ENCODE data around the gene USH1G.

Gene USH1G

DNA sequence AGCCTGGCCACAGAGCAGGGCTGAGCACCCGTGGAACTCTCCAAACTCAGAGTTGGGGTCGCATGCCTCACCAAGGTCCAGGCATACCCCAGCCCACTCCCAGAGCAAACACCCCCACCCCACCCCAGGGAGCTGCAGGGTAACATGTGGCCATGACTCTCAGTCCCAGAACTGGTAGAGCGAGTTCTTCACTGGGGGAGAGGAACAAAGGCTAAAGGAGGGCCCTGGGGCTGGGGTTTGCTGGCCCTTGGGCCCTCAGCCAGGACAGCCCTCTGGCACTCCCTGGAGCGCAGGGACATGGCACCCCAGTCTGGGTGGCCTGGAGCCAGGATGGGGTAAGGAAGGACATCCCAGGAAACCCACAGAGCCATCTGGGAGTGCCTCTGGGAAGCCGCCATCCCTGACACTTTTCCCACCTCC, 45.3 kb upstream of the USH1G start:
- H3K36me3 Mint-ChIP-seq (ENCODE audit: low read depth) = no peaks in the 10 kb centered on the region
- H3K27ac Mint-ChIP-seq = no peak overlapping the region
- H3K27me3 Mint-ChIP-seq (ENCODE audit: low read depth, poor library complexity) = peaks cover 67% of the 10 kb centered on the region
- H3K4me3 Mint-ChIP-seq = no peak overlapping the region
- H3K9me3 Mint-ChIP-seq = no peaks in the 10 kb centered on the region
- H3K4me1 Mint-ChIP-seq = peaks cover 6% of the 10 kb centered on the region
- no peak for DNase-seq
- TF ChIP-seq, protein P1, sequence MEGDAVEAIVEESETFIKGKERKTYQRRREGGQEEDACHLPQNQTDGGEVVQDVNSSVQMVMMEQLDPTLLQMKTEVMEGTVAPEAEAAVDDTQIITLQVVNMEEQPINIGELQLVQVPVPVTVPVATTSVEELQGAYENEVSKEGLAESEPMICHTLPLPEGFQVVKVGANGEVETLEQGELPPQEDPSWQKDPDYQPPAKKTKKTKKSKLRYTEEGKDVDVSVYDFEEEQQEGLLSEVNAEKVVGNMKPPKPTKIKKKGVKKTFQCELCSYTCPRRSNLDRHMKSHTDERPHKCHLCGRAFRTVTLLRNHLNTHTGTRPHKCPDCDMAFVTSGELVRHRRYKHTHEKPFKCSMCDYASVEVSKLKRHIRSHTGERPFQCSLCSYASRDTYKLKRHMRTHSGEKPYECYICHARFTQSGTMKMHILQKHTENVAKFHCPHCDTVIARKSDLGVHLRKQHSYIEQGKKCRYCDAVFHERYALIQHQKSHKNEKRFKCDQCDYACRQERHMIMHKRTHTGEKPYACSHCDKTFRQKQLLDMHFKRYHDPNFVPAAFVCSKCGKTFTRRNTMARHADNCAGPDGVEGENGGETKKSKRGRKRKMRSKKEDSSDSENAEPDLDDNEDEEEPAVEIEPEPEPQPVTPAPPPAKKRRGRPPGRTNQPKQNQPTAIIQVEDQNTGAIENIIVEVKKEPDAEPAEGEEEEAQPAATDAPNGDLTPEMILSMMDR (IDR thresholded peaks at IDR 0.05) = no peak

DNA sequence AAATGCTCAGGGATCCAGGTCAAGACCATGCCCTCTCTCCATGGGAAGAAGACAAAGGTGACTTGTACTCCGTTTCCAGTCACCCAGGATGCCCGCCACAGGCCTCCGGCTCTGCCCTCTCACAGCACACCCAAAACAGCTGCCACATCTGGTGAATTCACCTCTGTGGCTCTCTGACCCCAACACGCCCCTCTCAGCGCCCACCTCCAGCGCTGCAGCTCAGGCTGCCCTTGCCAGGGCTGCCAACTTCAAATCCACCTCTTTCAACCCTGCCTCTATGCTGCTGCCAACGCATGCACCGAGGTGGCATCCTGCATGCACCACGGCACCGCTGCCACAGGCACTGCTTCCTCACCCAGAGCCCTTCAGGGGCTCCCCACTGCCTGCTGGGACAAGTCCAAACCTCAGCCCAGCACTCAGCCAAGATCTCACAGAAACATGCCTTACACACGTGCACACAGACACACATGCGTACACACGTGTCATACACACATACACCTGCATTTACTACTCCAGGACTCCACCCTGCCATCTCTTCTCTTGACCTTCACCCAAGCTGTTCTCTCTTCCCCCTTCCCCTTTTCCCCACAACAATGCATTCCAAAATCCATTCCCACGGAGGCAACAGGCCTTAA, 42.0 kb upstream of the USH1G start:
- DNase-seq = no peak
- TF ChIP-seq, protein P1 (IDR thresholded peaks at IDR 0.05) = no peak
- Mint-ChIP-seq H3K4me1 (peaks cover 14% of the 10 kb centered on the region), H3K27ac (peak overlapping the region; percentile 12), H3K27me3 (ENCODE audit: low read depth, poor library complexity) (peaks cover 44% of the 10 kb centered on the region), H3K4me3 (no peak overlapping the region), H3K9me3 (no peaks in the 10 kb centered on the region), H3K36me3 (ENCODE audit: low read depth) (no peaks in the 10 kb centered on the region)

DNA sequence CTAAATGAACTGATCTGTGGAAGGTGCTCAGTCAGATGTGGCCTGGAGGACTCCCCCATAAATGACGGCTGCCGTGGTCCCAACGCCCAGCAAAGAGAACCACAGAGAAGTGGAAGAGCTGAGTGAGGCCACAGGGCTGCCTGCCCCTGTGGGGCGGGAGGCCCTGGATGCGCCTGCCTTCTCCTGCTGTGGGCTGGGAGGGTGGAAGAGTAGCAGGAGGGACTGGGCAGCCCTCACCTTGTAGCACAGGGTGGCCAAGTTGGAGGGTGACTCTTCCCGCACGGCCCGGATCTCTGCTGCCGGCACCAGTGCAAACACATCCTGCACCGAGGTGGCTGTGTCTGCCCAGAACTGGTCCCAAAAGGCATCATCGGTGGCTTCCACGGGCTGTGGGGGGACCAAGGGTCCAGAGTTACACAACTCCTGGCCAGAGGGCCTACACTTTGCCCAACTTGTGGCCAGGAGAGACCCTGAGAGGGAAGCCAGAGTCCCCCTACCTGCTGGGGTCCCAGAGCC, 41.2 kb upstream of the USH1G start:
- Mint-ChIP-seq H3K9me3 (no peaks in the 10 kb centered on the region), H3K27ac (no peak overlapping the region)
- DNase-seq = no peak

DNA sequence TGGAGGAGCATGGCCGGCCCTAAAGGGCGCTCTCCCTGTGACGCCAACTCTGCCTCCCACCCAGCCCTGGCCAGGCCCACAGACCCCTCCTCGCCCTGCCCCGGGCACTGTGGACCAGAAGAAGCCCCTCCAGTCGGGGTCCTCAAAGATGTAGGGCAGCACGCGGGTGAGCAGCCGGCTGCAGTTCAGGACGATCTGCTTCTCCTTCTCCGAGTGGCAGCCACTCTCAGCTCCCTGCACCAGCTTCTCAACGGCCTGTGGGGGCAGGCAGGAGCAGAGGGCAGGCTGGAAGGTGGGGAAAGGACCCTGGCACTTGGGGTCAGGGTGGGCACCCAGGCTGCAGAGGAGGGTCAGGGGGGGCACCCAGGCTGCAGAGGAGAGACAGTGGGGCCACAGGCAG, 40.6 kb upstream of the USH1G start:
- TF ChIP-seq, protein P1 (IDR thresholded peaks at IDR 0.05) = peak; percentile 20
- no peak for DNase-seq

More for the DNA sequence above, 41.2 kb upstream of the USH1G start:
- Mint-ChIP-seq H3K36me3 (ENCODE audit: low read depth) (no peaks in the 10 kb centered on the region), H3K27me3 (ENCODE audit: low read depth, poor library complexity) (peaks cover 44% of the 10 kb centered on the region), H3K4me1 (peaks cover 14% of the 10 kb centered on the region), H3K4me3 (no peak overlapping the region)
- TF ChIP-seq, protein P1 (IDR thresholded peaks at IDR 0.05) = no peak

DNA sequence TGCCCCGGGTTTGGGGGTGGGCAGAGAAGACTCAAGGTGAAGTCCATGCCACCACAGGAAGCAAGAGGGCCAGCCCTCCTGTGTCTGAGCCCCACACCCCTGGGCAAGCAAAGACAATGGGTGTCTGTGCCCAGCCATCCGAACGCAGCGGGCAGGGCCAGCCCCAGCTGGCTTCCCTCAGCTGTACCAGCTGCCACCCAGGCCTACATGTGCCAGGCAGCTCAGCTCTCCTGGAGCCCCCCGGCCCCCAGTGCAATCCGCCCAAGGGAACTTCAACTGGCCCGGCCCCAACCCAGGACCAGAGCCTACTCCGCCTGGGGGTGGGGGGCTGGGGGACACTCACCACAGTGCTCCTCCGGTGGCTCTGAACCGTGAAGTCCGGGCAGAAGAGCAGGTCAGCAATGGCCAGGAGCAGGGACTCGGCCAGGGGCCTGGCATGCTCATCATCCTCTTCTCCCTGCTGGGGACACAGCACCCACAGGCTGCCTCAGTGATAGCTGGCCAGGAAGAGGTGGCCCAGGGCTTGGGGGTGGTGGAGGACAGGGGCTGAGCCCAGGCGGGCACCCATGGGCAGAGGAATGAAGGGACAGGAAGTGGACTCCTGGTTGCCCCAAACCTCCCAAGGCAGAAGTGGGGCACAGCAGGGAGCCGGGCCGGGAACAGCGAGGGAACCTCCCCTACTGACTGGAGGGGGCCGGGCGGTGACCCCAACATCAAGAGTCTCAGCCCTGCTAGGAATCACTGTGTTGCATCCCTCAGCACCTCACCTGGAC, 39.8 kb upstream of the USH1G start:
- DNase-seq = no peak
- Mint-ChIP-seq H3K4me3 (no peak overlapping the region), H3K4me1 (peaks cover 14% of the 10 kb centered on the region), H3K27me3 (ENCODE audit: low read depth, poor library complexity) (peaks cover 52% of the 10 kb centered on the region), H3K36me3 (ENCODE audit: low read depth) (no peaks in the 10 kb centered on the region), H3K9me3 (no peaks in the 10 kb centered on the region), H3K27ac (no peak overlapping the region)
- TF ChIP-seq, protein P1 (IDR thresholded peaks at IDR 0.05) = no peak

More for the DNA sequence above, 40.6 kb upstream of the USH1G start:
- Mint-ChIP-seq H3K4me1 (peaks cover 14% of the 10 kb centered on the region), H3K27me3 (ENCODE audit: low read depth, poor library complexity) (peaks cover 48% of the 10 kb centered on the region), H3K36me3 (ENCODE audit: low read depth) (no peaks in the 10 kb centered on the region), H3K27ac (no peak overlapping the region), H3K4me3 (no peak overlapping the region), H3K9me3 (no peaks in the 10 kb centered on the region)
